ENCODE results near the gene BPIFA2. TPM values are rescaled to one million over a fixed set of nuclear protein-coding genes. Genes with fewer than 3 reads are reported as not detected.
"Not testable (repeated sequence)": the region's sequence is repeated elsewhere in the genome, so short reads cannot be mapped to it uniquely, and the experiment has no call there.

BPIFA2 gene
- total RNA-seq, 2 donors from 2014 or later, result not detected

GRCh38 chr20:33181482-33182093 lies 13.6 kb downstream of the BPIFA2 start:
- no peaks in the 10 kb centered on the region for H3K36me3 ChIP-seq (ENCODE audit: control insufficient read depth, insufficient read depth, low read length)
- H3K4me3 Mint-ChIP-seq, result no peak overlapping the region
- H3K27me3 ChIP-seq (ENCODE audit: control insufficient read depth, insufficient read depth, low read length, poor library complexity, severe bottlenecking), result peaks cover 16% of the 10 kb centered on the region
- H3K27me3 Mint-ChIP-seq (ENCODE audit: insufficient read depth), result peaks cover 22% of the 10 kb centered on the region
- no peak overlapping the region for H3K27ac Mint-ChIP-seq
- TF ChIP-seq, protein P1, sequence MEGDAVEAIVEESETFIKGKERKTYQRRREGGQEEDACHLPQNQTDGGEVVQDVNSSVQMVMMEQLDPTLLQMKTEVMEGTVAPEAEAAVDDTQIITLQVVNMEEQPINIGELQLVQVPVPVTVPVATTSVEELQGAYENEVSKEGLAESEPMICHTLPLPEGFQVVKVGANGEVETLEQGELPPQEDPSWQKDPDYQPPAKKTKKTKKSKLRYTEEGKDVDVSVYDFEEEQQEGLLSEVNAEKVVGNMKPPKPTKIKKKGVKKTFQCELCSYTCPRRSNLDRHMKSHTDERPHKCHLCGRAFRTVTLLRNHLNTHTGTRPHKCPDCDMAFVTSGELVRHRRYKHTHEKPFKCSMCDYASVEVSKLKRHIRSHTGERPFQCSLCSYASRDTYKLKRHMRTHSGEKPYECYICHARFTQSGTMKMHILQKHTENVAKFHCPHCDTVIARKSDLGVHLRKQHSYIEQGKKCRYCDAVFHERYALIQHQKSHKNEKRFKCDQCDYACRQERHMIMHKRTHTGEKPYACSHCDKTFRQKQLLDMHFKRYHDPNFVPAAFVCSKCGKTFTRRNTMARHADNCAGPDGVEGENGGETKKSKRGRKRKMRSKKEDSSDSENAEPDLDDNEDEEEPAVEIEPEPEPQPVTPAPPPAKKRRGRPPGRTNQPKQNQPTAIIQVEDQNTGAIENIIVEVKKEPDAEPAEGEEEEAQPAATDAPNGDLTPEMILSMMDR (conservative IDR thresholded peaks at IDR 0.05), result peak; percentile 80
- H3K9ac ChIP-seq (ENCODE audit: extremely low read depth, low read length, poor library complexity, severe bottlenecking), result no peak overlapping the region
- H3K4me3 ChIP-seq (ENCODE audit: low read length), result no peak overlapping the region
- H3K36me3 Mint-ChIP-seq (ENCODE audit: low read depth), result peaks cover 1% of the 10 kb centered on the region
- peaks cover 17% of the 10 kb centered on the region for H3K4me1 Mint-ChIP-seq
- peaks cover 28% of the 10 kb centered on the region for H3K9me3 Mint-ChIP-seq
- peaks cover 4% of the 10 kb centered on the region for H3K4me1 ChIP-seq (ENCODE audit: control insufficient read depth, insufficient read depth, low read length)
- 89% methylated on average over 1 of the region's 1 CpG; no CpG with 5 or more reads in 1 of the 2 experiments for WGBS, 2 experiments (ENCODE audit: insufficient coverage in 1 of 2, insufficient read length in 1 of 2)
- no peak overlapping the region for H3K27ac ChIP-seq (ENCODE audit: low read depth, low read length)
- DNase-seq, result peak; percentile 81
- H3K9me3 ChIP-seq (ENCODE audit: control insufficient read depth, low read length), result no peaks in the 10 kb centered on the region

GRCh38 chr20:33183312-33183711 lies 15.4 kb downstream of the BPIFA2 start:
- DNase-seq, result no peak
- Mint-ChIP-seq H3K27ac (no peak overlapping the region), H3K36me3 (ENCODE audit: low read depth) (peaks cover 1% of the 10 kb centered on the region), H3K27me3 (ENCODE audit: insufficient read depth) (peaks cover 7% of the 10 kb centered on the region), H3K4me3 (no peak overlapping the region), H3K4me1 (peaks cover 7% of the 10 kb centered on the region), H3K9me3 (peaks cover 33% of the 10 kb centered on the region)
- Histone ChIP-seq H3K27me3 (ENCODE audit: control insufficient read depth, insufficient read depth, low read length, poor library complexity, severe bottlenecking) (no peaks in the 10 kb centered on the region), H3K36me3 (ENCODE audit: control insufficient read depth, insufficient read depth, low read length) (no peaks in the 10 kb centered on the region), H3K9ac (ENCODE audit: extremely low read depth, low read length, poor library complexity, severe bottlenecking) (no peak overlapping the region), H3K4me1 (ENCODE audit: control insufficient read depth, insufficient read depth, low read length) (no peaks in the 10 kb centered on the region), H3K9me3 (ENCODE audit: control insufficient read depth, low read length) (no peaks in the 10 kb centered on the region), H3K4me3 (ENCODE audit: low read length) (no peak overlapping the region), H3K27ac (ENCODE audit: low read depth, low read length) (no peak overlapping the region)
- TF ChIP-seq, protein P1 (conservative IDR thresholded peaks at IDR 0.05), result no peak
- WGBS, 2 experiments (ENCODE audit: insufficient coverage in 1 of 2, insufficient read length in 1 of 2), result 76% methylated on average over 2 of the region's 2 CpGs; no CpG with 5 or more reads in 1 of the 2 experiments

DNA sequence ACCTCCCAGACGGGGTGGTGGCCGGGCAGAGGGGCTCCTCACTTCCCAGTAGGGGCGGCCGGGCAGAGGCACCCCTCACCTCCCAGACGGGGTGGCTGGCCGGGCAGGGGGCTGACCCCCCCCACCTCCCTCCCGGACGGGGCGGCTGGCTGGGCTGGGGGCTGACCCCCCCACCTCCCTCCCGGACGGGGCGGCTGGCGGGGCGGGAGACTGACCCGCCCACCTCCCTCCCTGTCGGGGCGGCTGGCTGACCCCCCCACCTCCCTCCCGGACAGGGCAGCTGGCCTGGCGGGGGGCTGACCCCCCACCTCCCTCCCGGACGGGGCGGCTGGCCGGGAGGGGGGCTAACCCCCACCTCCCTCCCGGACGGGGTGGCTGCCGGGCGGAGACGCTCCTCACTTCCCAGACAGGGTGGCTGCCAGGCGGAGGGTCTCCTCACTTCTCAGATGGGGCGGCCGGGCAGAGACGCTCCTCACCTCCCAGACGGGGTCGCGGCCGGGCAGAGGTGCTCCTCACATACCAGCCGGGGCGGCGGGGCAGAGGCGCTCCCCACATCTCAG lies 17.2 kb downstream of the BPIFA2 start:
- not testable (repeated sequence) for DNase-seq; H3K36me3 Mint-ChIP-seq (ENCODE audit: low read depth); H3K4me1 ChIP-seq (ENCODE audit: control insufficient read depth, insufficient read depth, low read length); H3K9ac ChIP-seq (ENCODE audit: extremely low read depth, low read length, poor library complexity, severe bottlenecking); H3K4me3 ChIP-seq (ENCODE audit: low read length); H3K4me3 Mint-ChIP-seq; H3K27ac Mint-ChIP-seq; H3K4me1 Mint-ChIP-seq; H3K27ac ChIP-seq (ENCODE audit: low read depth, low read length); H3K27me3 ChIP-seq (ENCODE audit: control insufficient read depth, insufficient read depth, low read length, poor library complexity, severe bottlenecking); H3K9me3 ChIP-seq (ENCODE audit: control insufficient read depth, low read length); H3K36me3 ChIP-seq (ENCODE audit: control insufficient read depth, insufficient read depth, low read length); H3K27me3 Mint-ChIP-seq (ENCODE audit: insufficient read depth)
- peaks cover 33% of the 10 kb centered on the region for H3K9me3 Mint-ChIP-seq
- WGBS, 2 experiments (ENCODE audit: insufficient coverage in 1 of 2, insufficient read length in 1 of 2), result 94 to 100% methylated on average over 1 to 20 of the region's 40 CpGs

All from endodermal cell (in vitro differentiated cells).